Measurements from ENCODE around the gene STRN4.

The STRN4 gene

DNA sequence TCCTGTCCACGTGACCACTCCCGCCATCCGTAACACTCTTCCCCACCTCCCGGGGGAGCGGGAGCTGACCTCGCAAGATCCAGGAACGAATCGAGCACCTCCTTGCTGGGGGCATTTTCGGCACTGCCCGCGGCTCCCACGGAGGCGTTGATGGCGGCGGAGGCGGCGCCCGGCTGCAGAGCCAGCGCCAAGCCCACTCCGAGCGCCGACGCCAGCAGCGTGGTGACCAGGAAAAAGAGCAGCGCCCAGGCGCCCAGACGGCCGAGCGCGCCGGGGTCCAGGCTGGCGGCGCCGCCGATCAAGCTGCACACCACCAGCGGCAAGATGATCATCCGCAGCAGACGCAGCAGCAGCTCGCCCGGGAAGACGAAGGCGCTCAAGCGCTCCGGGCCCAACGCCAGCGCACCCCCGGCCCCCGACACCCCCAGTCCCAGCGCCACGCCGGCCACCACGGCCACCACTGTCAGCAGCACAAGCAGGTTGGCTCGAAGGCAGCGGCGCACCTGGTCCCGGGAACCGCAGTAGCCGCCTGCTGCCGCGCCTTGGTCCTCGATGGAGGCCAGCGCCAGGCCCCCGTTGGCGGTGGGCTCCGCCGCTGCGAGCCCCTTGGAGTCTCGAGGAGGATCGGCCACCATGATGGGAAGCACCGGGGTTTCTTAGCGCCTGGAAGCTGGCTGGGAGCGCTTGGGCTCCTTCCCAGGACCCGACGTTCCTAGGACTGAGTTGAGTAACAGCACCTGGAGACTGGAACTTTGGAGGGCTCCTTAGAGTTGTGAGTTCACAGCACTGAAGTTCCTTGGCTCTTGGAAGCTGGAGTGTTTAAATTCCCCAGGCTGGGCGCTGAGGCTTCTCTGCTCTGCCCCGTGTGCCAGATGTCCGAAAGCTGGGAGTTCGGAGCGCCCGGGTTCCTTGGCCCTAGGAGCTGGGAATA, 41.3 kb upstream of the STRN4 start:
- peak overlapping the region; percentile 96 for H3K4me3 ChIP-seq (ENCODE audit: control insufficient read depth, low read depth, low read length)
- DNase-seq (ENCODE audit: low read depth) = no peak
- no peak for TF ChIP-seq CTCF (IDR thresholded peaks at IDR 0.05; ENCODE audit: control insufficient read depth, insufficient read depth, low read depth, low read length, missing control alignments)

GRCh38 chr19:46787040-46787330, 40.7 kb upstream of the STRN4 start:
- no peak for TF ChIP-seq CTCF (IDR thresholded peaks at IDR 0.05; ENCODE audit: control insufficient read depth, insufficient read depth, low read depth, low read length, missing control alignments)
- no peak for DNase-seq (ENCODE audit: low read depth)
- H3K4me3 ChIP-seq (ENCODE audit: control insufficient read depth, low read depth, low read length) = peak overlapping the region; percentile 96

- no peak for TF ChIP-seq CTCF (IDR thresholded peaks at IDR 0.05; ENCODE audit: control insufficient read depth, insufficient read depth, low read depth, low read length, missing control alignments)
- DNase-seq (ENCODE audit: low read depth) = peak; percentile 68
Measured at GRCh38 chr19:46786236-46787039, 40.2 kb upstream of the STRN4 start.

DNA sequence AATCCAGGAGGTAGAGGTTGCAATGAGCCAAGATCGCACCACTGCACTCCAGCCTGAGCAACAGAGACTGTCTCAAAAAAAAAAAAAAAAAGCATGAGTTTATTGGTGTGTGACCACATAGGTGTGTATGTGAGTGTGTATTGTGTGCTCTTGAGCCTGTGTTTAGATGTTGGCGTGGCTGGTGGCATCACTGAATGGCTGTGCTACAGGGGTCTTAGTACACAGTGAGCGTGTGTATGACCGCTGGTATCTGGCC, 39.7 kb upstream of the STRN4 start:
- TF ChIP-seq CTCF (IDR thresholded peaks at IDR 0.05; ENCODE audit: control insufficient read depth, insufficient read depth, low read depth, low read length, missing control alignments) = no peak
- H3K4me3 ChIP-seq (ENCODE audit: control insufficient read depth, low read depth, low read length) = peak overlapping the region; percentile 96
- DNase-seq (ENCODE audit: low read depth) = no peak

More at GRCh38 chr19:46786236-46787039, 40.2 kb upstream of the STRN4 start:
- peak overlapping the region; percentile 96 for H3K4me3 ChIP-seq (ENCODE audit: control insufficient read depth, low read depth, low read length)

DNA sequence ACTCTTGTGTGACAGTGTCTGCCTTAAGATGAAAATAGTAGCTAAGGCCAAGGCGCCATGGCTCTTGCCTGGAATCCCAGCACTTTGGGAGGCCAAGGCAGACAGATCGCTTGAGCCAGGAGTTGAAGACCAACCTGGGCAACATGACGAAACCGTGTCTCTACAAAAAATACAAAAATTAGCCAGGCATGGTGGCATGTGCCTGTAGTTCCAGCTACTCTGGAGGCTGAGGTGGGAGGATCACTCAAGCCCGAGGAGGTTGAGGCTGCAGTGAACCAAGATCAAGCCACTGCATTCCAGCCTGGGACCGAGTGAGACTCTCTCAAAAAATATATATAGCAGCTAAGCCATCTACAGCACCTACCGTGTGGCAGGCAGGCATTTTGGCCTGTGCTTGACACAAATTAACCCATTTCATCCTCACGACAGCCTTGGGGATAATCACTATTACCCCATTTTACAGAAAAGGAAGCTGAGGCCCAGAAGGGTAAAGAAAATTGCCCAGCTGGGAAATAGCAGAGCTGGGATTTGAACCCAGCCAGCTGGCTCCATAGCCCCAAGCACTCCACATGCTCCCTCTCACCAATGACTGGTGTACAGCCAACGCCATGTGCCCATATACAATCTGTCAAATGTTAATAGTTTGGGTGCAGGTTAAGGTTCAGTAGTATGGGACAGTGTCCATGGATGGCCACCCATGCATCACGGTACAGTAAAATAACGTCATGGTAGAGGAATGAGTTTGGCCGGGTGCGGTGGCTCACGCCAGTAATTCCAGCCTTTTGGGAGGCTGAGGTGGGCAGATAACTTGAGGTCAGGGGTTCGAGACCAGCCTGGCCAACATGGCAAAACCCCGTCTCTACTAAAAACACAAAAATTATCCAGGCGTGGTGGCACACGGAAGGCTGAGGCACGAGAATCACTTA, 39.1 kb upstream of the STRN4 start:
- H3K4me3 ChIP-seq (ENCODE audit: control insufficient read depth, low read depth, low read length) = peak overlapping the region; percentile 96
- TF ChIP-seq CTCF (IDR thresholded peaks at IDR 0.05; ENCODE audit: control insufficient read depth, insufficient read depth, low read depth, low read length, missing control alignments) = no peak
- DNase-seq (ENCODE audit: low read depth) = no peak

Measured in AG09309 (cell line).